Measurements from ENCODE around the gene KCNG3.

GRCh38 chr2:42410742-42411514, 82.9 kb downstream of the KCNG3 start:
- TF ChIP-seq CTCF (IDR thresholded peaks at IDR 0.05) (no peak), POLR2A (IDR thresholded peaks at IDR 0.05) (no peak), POLR2AphosphoS5 (IDR thresholded peaks at IDR 0.05) (no peak), EP300 (IDR thresholded peaks at IDR 0.05) (no peak)
